GM18861 (cell line): ENCODE data around the gene BTF3.
"Not testable (repeated sequence)": the region's sequence is repeated elsewhere in the genome, so short reads cannot be mapped to it uniquely, and the experiment has no call there.

Source experiments
- ATAC-seq: cut with Tn5 transposase; IDR thresholded peaks from one replicate; pipeline ENCODE4 v1.9.1; 2021; ENCODE audit not compliant: unreplicated experiment

BTF3 gene

DNA sequence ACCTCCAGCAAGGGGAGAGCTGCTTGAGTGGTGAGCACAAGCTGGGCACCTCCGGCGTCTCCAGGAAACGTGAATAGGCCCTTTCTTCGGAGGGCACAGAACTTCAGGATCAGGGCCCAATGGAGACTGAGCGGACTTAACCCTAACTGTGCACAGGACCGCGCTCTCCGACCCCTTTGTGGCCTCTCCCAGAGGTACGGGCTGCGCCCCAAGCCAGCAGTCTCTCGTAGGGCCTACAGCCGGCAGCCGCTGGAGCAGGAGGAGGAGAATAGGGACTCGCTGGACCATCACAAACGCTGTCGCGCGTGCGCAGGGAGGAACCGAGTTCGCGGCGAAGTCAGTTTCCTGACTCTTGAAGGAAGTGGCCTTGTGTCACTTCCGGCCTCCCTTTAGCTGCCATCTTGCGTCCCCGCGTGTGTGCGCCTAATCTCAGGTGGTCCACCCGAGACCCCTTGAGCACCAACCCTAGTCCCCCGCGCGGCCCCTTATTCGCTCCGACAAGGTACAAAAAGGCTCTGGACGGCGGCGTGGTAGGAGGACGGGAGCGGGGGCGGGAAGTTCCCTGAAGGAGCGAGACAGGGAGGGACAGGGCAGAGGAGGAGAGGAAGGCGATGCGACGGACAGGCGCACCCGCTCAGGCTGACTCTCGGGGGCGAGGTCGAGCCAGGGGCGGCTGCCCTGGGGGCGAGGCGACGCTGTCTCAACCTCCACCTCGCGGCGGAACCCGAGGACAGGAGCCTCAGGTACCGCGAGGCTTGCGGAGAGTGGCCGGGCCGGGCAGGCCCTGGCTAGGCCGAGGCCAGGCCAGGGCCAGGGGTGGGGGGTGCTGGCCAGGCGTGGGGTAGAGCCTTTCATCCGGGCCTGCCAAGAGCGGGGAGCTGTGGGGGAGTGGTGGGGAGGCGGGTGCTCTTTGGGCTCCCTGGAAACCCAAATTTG, at the start of gene BTF3:
Gene BTF3 (plus strand): TSS at position 386 of the 936 bp plus-strand sequence. CDS start 226 bp downstream, at position 612.
- ATAC-seq: peak; percentile 95

GRCh38 chr5:73448463-73449136, 49.6 kb upstream of the BTF3 start, which contains the start of gene FOXD1:
FOXD1 (minus strand) TSS chr5:73448777; CDS start chr5:73448362, 415 bp downstream.
- no peak for ATAC-seq

- ATAC-seq: no peak
These were observed 48.1 kb upstream of the BTF3 start for GRCh38 chr5:73450137-73450536.

GRCh38 chr5:73450672-73451223, 47.5 kb upstream of the BTF3 start:
- ATAC-seq: no peak

DNA sequence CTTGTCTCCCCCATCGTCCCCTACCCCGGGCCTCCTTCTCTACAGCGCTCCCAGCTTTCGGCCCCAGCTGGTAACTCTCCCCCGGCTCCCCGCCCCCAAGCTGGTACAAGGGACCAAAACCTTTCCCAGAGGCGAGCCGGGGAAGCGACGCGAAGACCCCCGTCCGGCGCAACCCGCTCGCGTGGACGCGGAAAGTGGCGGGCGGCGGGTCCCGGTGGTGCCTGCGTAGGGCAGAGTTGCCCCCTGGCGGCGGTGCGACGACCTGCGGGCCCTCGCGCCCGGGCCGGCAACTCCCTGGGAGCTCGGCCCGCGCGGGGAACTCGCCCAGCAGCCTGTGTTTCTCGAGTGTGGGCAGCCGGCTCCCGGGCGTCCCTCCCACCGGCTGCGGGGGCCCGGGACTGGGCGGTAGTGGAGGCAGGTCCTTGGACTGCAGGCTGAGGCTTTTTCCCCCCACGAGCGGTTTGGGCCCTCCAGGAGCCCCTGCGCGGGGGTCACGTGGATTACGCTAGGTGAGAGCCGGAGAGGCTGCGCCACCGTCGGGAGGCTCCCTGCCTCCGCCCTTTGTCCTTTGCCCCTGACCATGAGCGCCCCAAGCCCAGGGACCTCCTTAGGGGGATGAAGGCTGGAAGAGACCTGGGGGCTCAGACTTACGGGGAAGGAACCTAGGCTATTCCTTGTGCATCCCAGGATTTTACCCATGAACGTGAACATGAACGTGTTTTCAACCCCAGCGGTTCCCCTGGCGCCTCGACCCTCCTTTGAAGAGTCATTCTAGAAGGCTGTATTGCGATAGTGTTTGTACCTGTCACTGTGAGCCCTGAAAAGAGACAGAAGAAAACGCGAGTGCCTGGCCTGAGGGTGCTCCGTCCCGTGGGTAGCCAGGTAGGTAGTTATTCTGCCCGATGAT, 46.8 kb upstream of the BTF3 start:
- no peak for ATAC-seq

- no peak for ATAC-seq
These were observed 46.0 kb upstream of the BTF3 start for GRCh38 chr5:73452215-73452614.

DNA sequence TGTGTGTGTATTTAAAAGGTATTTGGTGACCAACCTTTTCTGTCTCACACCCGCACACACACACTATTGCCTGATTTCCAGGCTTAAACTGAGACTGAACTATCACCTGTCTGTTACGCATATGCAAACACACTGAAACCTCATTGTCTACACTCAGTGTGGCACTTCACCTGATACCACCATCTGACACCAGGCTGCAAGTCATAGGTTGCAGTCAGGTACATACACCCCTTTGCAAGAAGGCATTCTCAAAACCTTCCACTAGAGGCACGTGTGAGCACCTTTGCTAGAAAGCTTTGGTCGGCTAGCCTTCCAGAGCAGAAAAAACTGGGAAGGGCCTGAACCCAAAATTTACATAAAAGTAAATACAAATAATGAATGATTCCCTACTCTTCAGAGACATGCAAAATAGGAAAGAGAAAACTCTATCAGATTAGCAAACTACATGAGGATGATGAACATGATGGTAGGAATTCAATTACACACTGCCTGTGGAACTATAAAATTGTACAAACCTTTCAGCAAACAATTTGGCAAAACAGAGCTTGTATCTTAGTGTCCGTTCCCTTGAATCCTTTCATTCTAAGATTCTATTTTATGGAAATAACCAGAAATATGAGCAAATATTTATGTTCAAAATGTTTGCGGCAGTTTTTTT, 43.7 kb upstream of the BTF3 start:
- peak; percentile 71 for ATAC-seq

DNA sequence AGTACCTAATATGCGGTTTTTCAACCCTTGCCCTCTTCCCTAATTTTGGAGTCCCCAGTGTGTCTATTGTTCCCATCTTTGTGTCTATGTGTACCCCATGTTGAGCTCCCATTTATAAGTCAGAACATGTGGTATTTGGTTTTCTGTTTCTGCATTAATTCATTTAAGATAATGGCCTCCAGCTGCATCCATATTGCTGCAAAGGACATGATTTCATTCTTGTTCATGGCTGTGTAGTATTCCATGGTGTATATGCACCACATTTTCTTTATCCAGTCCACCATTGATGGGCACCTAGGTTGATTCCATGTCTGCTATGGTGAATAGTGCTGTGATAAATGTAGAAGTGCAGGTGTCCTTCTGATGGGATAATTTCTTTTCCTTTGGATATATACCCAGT, 41.8 kb upstream of the BTF3 start:
- not testable (repeated sequence) for ATAC-seq

- no peak for ATAC-seq
These were observed 38.9 kb upstream of the BTF3 start for GRCh38 chr5:73459366-73459765.

DNA sequence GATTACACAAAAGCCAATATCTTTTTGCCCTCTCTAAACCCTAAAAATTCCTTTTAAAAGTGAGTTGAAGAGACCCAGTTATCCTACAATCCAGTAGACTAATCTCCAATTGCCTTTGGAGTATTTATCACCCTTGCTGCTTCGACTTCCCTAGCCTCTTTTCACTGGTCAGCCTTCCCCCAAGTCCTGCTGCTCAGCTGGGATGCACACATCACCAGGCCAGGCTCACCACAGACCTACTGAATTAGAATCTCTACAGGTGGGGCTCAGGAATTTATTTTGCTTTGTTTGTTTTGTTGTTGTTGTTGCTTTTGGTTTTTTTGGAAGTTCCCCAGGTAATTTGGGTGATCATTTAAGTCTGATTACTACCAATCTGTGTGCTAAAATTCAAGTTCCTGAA, 38.1 kb upstream of the BTF3 start:
- no peak for ATAC-seq

DNA sequence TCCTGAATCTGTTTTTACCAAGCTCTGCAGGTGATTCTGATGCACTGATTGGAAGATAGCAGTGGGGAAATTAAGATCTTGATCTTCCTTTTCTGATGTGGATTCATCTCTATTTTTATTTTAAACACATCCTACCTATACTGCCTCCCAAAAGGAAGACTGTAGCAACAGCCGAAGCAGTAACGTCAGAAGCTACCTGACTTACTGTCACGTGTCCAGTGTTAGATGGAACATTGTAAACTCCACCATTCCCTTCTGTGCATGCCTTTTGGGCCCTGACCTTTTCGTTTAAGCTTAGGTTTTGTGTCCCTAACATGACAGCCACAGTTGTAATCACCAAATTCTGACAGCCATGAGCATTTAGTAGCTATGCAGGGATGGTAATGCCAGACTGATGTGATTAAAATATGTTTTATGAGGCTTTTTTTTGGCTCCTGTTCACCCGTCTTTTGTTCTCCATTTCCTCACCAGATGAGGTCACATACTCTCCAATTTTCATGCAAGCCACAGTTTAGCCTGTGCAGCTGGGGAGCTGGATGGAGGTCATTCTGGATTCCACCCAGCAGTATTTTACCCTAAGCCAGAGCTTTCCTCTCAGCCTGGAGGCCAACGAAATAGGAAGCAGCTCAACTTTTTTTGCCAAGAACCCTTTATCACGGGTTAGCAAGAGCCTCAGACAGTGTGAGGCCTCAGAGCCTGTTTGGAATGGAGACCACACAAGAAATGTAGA, 34.1 kb upstream of the BTF3 start:
- no peak for ATAC-seq

DNA sequence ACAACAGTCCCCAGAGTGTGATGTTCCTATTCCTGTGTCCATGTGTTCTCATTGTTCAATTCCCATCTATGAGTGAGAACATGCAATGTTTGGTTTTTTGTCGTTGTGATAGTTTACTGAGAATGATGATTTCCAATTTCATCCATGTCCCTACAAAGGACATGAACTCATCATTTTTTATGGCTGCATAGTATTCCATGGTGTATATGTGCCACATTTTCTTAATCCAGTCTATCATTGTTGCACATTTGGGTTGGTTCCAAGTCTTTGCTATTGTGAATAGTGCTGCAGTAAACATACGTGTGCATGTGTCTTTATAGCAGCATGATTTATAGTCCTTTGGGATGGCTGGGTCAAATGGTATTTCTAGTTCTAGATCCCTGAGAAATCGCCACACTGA, 29.6 kb upstream of the BTF3 start:
- ATAC-seq: not testable (repeated sequence)

GRCh38 chr5:73469878-73470277, 28.4 kb upstream of the BTF3 start:
- ATAC-seq: no peak

DNA sequence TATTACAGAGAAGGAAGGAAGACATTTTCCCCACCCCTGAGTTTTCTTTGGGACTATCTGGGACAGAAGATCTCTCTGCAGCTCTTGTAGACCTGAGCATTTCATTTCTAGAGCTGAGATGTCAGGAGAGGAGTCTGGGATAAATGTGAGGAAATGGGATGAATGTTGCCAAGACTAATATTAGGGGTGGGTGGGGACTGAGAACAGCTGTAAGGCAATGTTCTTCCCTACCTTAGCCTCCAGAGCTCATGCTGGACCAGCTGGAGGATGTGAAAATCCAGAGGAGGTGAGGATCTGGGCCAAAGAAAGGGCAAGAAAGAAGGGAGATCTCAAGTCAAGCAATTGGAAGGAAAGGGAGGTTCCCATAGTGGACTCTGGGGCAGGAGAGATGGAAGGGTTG, 26.6 kb upstream of the BTF3 start:
- no peak for ATAC-seq

- ATAC-seq: no peak
These were observed 26.1 kb upstream of the BTF3 start for GRCh38 chr5:73472116-73472515.

GRCh38 chr5:73480500-73480899, 17.7 kb upstream of the BTF3 start:
- ATAC-seq: no peak

GRCh38 chr5:73482383-73483136, 15.7 kb upstream of the BTF3 start:
- no peak for ATAC-seq

- ATAC-seq: no peak
These were observed 14.6 kb upstream of the BTF3 start for GRCh38 chr5:73483676-73484075.

GRCh38 chr5:73484511-73484910, 13.7 kb upstream of the BTF3 start:
- no peak for ATAC-seq
